GM18873 (cell line): Measurements from ENCODE around the gene PEX5L.

Experiments used
- ATAC-seq: cut with Tn5 transposase; IDR thresholded peaks from one replicate; pipeline ENCODE4 v1.9.1; 2021; ENCODE audit warnings: mild to moderate bottlenecking, moderate library complexity, moderate number of reproducible peaks; ENCODE audit not compliant: unreplicated experiment, low FRiP score

PEX5L gene

DNA sequence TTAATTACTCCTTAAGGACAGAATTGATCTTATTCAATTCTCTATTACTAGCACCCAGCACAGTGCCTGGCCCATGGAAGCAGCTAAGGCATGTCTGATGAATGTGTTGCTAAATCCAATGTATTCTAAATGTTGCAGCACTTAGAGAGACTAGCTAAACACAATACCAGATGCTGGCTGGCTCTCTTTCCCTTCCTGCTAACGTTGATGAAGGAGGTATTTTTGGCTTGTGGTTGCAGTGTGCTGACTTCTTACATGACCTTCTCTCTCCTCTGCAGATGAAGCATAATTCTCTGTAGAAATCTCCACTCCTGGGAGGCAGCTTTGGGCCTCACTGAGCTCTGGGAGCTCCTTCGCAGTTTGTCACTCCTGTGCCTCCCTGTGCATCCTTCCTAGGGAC, 183.6 kb downstream of the PEX5L start:
- no peak for ATAC-seq

DNA sequence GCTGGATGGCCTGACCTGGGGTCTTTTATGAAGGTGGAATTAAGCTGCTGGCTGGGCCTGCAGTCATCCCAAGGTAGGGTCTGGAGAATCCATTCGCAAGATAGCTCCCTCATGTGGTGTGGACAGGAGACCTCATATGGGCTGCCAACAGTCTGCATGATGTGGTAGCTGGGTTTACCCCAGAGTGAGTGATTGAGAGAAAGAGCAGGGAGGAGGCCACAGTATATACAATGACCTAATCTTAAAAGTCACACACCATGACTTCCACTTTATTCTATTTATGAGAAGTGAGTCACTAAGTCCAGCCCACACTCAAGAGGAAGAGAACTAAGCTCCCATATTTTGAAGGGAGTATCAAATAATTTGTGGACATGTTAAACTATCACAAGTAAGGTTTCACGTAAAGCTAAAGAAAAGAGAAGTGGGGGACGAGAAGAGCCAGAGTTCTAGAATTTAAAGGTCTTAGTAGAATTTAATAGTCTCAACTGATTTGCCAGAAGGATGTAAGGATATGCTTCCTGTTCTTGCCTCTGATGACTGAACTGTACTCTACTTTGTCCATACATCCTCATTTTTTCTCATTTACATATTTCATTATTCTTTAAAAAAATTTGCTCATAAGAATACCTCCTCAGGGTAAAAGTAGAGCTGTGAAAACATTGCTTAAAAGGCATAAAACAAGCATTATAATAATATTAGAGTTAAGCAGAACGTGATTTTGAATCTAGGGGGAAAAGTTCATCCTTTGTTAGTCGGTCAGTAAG, 184.4 kb downstream of the PEX5L start:
- ATAC-seq, result no peak

DNA sequence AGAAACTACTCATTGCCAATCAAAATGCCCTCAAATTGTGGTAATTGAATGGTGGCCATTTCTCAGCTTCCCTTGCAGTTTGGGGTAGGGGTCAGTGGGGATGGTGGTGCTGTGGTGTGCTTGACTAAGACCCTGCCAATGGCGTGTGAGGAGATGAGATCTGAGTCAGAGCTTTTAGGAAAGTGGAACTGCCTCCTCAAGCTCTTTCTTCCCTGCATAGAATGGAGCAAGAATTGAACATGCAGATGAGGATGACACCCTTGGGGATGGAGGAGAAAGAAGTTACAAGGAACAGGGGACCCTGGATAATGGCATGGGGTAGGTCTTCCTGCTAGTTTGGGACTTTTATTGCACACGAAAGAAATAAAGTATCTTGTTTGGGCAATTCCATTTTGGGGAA, 188.0 kb downstream of the PEX5L start:
- ATAC-seq, result no peak

GRCh38 chr3:179842061-179842460, 194.7 kb downstream of the PEX5L start:
- no peak for ATAC-seq

DNA sequence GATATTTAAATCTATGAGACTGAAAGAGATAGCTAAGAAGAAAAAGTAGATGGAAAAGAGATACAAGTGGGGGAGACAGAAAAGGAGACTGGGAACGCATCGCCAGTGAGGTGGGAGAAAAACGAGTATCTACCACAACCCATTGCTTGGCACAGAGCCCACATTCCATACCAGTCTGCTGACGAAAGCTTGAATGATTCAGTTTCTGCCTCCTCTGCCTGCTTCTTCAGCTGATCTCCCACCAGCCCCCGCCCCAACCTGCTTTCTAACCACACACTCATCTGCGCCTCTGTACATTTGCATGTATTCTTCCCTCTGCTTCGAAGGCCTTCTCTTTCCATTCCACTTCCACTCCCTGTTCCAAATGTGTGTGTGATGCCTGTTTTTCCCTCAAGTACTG, 195.8 kb downstream of the PEX5L start:
- ATAC-seq, result no peak

GRCh38 chr3:179837374-179837773, 199.4 kb downstream of the PEX5L start:
- ATAC-seq, result no peak

- ATAC-seq, result no peak
Observed at GRCh38 chr3:179833294-179833693, 203.4 kb downstream of the PEX5L start.

DNA sequence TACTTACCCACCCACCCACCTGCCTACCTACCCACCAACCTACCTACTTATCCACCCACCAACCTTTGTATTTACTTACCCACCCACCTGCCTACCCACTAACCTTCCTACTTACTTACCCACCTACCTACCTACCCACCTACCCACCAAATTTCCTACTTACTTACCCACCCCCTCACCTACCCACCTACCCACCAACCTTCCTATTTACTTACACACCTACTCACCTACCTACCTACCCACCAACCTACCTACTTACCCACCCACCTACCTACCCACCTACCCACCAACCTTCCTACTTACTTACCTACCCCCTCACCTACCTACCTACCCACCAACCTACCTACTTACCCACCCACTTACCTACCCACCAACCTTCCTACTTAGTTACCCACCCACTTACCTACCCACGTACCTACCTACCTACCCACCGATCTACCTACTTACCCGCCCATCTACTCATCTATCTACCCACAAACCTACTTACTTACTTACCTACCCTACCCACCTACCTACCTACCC, 204.3 kb downstream of the PEX5L start:
- ATAC-seq, result no peak

DNA sequence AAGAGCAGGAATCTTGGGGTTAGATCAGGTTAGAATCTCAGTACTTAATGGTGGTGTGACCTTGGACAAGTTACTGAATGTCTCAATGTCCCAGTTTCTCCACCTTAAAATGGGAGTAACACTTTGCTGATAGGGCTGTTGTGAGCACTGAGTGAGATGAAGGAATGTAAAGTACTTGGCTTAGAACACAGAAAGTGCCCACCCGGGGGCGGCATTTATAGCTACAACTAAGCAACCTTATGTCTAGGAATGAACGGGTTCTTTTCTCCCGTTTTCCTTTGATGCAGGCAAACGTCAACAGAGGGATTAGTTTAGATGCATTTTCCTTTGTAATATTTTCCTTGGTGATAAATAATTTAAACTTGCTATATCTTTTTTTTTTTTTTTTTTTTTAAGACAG, 207.3 kb downstream of the PEX5L start:
- no peak for ATAC-seq

DNA sequence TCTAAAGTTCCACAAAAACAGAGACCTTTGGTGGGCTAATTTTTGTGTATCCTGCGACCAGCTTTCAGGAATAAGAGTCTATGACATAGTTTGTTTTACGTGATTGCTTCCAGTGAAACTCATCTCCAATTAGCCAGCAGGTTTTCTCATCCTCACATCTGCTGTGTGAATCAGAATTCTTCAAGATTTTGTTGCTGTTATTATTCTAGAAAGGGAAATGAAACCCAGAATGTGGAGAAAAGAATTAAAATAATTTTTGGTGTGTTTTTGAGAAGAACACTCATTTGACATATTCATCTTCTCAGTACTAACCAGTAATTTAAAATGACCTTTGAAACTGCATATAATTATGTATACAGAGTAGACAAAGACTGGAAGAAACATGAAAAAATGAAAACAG, 208.0 kb downstream of the PEX5L start:
- ATAC-seq, result no peak

DNA sequence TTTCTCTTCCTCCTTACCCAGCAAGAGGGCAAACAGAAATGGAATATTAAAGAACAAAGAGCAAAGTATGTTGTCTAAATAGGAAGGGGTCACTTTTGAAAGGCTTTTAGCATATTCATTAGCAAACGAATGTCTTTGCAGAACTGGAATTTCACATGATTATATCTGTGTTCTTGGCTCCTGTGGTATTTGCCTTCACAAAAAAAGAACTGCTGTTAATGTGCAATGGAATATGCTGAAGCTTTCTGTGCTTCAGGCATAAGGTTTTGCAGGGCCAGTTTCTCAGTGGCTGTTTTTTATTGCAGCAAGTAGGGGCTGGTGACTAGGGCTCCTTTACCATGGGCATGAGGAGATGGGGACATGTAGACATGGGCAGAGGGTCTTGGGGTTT, 210.5 kb downstream of the PEX5L start:
- ATAC-seq, result no peak

GRCh38 chr3:179825527-179826246, 211.1 kb downstream of the PEX5L start:
- no peak for ATAC-seq

DNA sequence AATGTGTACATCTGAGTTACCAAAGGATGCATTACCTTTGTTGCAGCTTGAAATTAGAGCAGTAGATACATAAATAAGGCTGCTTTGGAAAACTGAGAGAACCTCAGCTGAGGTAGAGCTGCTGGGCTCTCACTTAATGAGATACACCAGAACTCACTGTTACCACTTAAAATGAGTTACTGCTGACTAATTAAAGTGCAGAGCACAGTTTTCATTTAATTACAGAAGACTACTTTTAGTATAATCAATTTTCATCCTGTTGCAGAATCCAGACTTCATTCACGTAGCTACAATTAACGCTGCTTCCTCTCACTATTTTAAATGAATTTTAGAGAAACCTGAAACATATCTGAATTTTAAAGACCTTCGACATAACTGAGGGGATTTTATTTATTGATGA, 214.4 kb downstream of the PEX5L start:
- ATAC-seq, result no peak

- no peak for ATAC-seq
Observed at GRCh38 chr3:179819379-179819778, 217.4 kb downstream of the PEX5L start.

DNA sequence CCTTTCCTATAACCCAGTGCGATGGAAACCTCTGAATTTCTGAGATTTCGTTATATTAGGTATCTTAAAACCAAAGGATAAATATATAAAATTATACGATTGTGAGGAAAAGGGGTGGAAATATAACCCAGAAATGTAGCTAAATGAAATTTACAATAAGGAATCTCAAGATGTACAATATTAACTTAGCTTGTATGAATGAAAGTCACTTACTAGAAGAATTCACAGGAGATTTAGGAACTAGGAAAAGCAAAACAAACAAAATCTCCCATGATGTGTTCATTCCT, 224.7 kb downstream of the PEX5L start:
- ATAC-seq, result no peak

DNA sequence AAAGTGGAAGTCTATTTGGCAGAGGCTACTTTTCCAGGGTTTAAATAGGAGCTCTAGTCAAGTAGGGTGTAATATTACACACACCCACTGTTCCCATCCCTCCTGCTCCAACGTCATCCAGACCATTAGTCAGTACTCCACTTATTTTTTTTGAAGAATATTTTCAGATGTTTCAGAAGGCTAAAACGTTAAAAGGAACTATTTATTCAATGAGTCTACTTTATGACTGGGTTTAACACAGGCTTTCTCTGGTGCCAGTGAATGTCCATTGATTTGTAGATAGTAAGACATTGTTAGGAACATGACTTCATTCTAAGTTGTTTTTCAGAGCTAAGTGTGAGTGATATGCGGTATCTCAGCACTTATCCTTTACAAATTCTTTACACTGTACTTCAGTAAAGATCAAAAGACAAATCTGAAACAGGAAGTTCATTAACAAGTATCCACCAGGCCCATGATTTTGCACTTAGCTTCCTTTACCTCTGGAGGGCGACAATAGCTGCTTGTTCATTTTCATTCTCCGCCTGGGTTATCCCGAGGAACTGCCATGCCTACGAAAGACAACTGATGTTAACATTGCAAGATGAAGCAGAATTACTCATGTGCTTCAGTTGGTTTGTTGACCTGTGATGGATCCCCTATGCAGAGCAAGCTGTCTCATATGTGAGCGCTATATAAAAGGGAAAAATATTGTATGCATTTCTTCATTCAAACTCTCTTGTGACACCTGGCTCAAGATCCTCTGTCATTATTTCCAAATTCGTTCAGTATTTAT, 225.2 kb downstream of the PEX5L start:
- peak; percentile 73 for ATAC-seq

DNA sequence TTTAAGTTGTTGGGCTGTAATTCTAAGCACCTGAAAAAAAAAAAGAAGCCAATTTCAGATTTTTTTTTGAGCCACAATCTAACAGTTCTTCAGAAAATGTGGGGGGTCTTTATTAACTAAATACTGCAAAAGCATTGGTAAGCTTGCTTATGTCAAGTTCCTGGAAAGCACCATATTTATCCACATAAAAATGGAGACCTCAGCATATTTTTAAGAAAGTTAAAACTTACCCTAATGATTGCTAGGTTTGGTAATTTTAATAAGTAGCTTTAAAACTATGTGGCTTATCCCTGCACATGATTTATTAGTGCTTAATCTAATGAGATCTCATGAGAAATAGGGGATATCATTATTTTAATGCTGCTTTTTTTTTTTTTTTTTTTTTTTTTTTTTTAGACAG, 227.1 kb downstream of the PEX5L start:
- no peak for ATAC-seq

GRCh38 chr3:179807588-179807987, 229.1 kb downstream of the PEX5L start:
- ATAC-seq, result no peak

DNA sequence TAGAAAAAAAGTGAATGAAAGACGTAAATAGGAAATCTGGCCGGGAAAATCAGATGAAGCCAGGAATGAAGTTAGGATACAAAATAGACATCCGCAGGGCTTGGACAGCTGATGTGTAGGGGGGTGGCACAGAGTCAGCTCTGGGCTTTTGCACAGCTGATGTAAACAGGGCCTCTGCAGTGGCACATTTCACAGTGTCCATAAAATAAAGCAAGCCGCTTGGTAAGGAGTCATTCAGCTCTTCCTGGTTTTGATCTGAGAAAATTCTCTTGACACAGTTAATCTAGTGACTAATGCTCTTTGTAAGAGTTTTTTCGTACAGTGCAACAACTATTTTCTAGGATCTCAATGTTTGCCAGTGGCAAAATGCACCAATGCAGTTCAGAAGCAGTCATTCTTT, 230.6 kb downstream of the PEX5L start:
- ATAC-seq, result no peak

- ATAC-seq, result no peak
Observed at GRCh38 chr3:179801856-179802255, 234.9 kb downstream of the PEX5L start.

- ATAC-seq, result no peak
Observed at GRCh38 chr3:179801263-179801662, 235.5 kb downstream of the PEX5L start.
